Amniotic stem cell (primary cell): ENCODE data around the gene GALNT6.

Experiments used
- DNase-seq: peaks from one replicate; lab custom pipeline; 2025; lab: John Stamatoyannopoulos, UW

The GALNT6 gene

GRCh38 chr12:51381226-51382079 is 9.8 kb downstream of the GALNT6 start:
- DNase-seq = no peak

GRCh38 chr12:51379571-51379970 is 11.6 kb downstream of the GALNT6 start:
- DNase-seq = no peak

DNA sequence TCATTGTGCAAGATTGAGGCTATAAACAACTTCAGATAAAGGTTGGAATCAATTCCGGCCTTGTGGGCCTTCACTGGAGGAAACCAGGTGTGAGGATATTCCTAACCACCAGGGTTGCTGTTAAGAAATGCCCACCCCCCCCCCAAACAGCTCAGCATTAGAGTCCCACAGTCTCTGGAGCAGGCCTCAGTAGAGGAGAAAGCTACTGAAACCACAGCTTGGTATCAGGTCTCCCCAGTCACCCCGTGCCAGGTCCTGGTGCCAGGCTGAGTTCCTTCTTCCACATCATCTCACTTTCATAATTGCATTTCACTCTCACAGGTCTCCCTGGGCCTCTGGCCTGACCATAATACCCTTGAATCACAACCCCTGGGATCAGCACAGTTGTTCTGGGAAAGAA is 12.5 kb downstream of the GALNT6 start:
- no peak for DNase-seq

GRCh38 chr12:51377099-51377984 is 13.9 kb downstream of the GALNT6 start:
- no peak for DNase-seq

DNA sequence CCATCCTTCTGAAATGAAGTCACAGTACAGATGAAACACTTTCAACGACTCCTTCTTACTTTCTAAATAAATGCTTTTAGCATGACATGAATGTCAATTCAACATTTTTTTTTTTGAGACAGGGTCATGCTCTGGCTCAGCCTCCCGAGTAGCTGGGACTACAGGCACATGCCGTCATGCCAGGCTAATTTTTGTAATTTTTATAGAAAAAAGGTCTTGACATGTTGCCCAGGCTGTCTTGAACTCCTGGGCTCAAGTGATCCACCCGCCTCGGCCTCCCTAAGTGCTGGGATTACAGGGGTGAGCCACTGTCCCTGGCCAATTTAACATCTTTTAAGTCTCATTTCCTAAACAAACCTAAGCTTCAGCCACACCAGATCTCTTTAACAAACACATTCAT is 16.4 kb downstream of the GALNT6 start:
- DNase-seq = no peak

GRCh38 chr12:51374361-51374760 is 16.8 kb downstream of the GALNT6 start:
- no peak for DNase-seq

GRCh38 chr12:51373187-51373586 is 18.0 kb downstream of the GALNT6 start:
- no peak for DNase-seq

DNA sequence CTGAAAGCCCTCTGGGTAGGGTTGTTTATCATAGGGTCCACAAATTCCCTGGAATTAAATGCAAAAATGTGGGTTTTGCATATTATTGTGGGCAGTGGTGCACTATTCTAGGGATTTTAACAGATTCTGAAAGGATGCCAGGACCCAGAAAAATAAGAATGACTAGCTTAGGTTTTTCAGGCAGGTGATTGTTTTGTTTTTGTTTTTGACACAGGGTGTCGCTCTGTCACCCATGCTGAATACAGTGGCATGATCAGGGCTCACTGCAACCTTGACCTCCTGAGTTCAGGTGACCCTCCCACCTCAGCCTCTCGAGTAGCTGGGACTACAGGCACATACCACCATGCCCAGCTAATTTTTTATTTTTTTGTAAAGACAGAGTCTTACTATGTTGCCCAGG is 19.2 kb downstream of the GALNT6 start:
- DNase-seq = no peak

- peak; percentile 88 for DNase-seq
Observed at GRCh38 chr12:51371295-51371953, 19.8 kb downstream of the GALNT6 start.

DNA sequence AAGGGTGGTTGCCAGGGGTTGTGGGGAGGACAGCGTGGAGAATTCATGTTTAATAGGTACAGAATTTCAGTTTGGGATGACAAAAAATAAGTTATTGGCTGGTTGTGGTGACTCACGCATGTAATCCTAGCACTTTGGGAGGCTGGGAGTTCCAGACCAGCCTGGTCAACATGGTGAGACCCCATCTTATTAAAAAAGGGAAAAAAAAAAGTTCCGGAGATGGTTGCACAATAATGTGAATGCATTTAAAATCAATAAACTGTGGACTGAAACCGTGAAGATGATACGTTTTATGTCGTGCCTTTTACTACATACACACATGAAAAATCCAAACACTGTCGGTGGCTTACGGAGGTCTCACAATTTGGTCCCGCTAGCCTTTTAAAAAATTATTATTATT is 20.5 kb downstream of the GALNT6 start:
- DNase-seq = no peak

DNA sequence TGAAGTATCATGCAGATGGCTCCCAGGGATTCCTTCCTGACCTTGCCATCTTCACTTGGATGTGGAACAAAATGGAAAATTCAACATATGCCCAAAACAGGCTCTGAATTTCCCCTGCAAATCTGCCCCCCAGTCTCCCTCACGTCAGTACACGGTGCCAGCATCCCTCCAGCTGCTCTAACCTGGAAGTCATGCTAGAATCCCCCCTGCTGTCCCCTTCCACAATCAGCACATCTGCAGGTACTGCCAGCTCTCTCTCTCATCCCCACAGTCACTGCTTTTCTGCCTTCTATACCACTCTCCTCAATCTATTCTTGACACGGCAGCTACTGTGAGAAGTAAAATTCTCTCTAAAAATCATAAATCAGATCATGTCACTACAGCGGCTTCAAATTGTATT is 21.6 kb downstream of the GALNT6 start:
- DNase-seq = no peak

GRCh38 chr12:51368640-51369517 is 22.3 kb downstream of the GALNT6 start:
- no peak for DNase-seq

GRCh38 chr12:51365276-51365675 is 25.9 kb downstream of the GALNT6 start:
- no peak for DNase-seq

DNA sequence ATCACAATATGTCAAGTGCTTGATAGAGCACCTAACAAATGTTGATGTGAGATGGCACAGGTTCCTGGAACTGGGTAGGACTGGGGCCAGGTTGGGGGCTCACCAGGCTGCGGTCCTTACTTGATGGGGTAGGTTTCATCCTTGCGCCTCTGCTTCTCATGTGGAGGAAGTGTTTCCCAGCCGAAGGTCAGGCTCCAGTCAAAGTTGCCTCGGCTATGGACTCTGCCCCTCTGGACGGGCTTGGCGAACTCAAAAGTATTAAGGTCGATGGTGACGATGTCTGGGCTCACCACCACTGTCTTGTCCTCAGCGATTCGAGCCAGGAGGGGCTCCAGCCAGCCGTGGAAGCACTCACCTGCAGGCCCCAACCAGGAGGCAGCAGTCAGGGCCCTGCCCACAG is 27.2 kb downstream of the GALNT6 start:
- DNase-seq = no peak

- no peak for DNase-seq
Observed at GRCh38 chr12:51362747-51363342, 28.4 kb downstream of the GALNT6 start.

DNA sequence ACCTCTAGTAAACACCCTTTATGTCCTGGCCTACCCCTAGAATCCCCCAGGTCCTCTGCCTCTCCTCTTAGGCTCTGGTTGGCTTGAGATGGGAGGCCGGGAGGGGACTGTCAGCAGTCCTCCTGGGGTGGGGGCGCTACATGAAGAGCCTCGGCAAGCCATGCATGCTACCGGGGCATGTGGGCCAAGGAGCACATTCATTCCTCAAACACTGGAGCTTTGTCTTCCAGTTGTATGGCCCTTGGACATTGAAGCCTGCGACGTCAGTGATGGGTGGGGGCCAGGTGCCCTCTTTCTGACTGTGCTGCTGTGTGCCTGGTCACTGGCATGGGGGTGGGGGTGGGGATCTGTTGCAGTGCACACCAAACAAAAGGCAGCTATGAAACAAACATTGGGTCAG is 28.9 kb downstream of the GALNT6 start:
- DNase-seq = no peak

GRCh38 chr12:51361161-51362016 is 29.8 kb downstream of the GALNT6 start:
- DNase-seq = no peak

DNA sequence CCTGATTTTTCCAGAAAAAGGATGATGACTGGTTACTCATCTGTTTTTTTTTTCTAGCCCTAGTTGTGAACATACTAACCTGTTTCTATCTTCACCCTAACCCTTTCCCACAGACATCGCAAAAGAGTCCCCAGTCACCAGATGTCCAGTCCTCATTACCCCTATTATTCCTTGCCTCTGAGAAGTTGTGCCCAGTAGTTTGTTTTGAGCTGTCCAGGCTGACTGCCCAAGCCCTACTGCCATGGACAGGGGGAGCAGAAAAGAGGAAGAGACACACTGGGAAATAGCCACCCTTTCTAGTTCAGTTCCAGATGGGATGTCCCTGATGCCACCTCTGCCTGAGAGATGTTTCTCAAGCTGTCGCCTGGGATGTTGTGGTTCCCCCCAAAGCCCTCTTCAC is 30.9 kb downstream of the GALNT6 start:
- DNase-seq = no peak

DNA sequence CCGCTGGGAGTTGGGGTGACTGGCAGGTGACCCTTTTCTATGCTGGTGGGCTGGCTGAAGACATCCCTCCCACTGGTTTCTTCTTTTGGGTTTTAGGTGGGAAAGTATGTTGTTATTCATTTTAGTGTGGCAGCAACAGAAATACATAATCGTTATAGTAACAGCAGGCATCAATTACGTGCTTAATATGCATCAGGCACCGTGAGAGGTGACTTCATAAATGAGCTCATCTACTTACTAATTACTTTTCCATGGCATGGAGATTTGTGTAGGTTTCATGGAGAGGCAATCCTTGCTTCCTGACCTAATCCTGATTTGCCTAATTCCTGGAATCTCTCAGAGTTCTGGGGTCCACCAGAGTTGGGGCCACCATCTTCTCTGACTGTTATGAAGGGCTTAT is 31.4 kb downstream of the GALNT6 start:
- DNase-seq = no peak

DNA sequence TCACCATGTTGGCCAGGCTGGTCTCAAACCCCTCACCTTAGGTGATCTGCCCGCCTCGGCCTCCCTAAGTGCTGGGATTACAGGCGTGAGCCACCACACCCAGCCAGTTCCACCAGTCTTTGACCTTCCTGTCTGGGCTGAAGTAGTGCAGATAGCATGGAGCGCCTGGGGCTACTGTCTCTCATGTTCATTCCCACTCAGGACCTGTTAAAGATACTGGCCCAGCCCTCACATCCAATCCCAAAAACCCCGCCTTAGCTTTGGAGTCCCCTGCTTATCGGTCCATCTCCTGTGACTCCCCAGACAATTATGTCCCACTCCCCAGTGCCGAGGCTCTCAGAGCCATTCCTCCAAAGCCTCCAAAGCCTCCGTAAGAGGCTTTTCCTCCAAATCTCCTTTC is 32.7 kb downstream of the GALNT6 start:
- DNase-seq = no peak
